Endothelial cell of umbilical vein (primary cell): ENCODE results near the gene DCPS. TPM values are rescaled to one million over a fixed set of nuclear protein-coding genes. Genes with fewer than 3 reads are reported as not detected.
"Not testable (repeated sequence)": the region's sequence is repeated elsewhere in the genome, so short reads cannot be mapped to it uniquely, and the experiment has no call there.

Source experiments
- BruUV-seq: library from RNA; stranded (reverse); fragments of 400-500 nt; replicated peaks from 2 replicates; lab custom pipeline; 2021; lab: Mats Ljungman, UMichigan
- CTCF ChIA-PET: fragments of 300-600, 350-600 bp; sonication (Branson Sonifier 250); formaldehyde crosslinking; loops from one replicate; lab custom pipeline; 2021; ENCODE audit warnings: antibody characterized with exemption, inconsistent platforms; lab: Charles Lee
- POLR2A ChIA-PET: fragments of 300-600, 350-600 bp; sonication (Branson Sonifier 250); formaldehyde crosslinking; loops from one replicate; lab custom pipeline; 2021; ENCODE audit warnings: antibody characterized with exemption, inconsistent platforms; lab: Charles Lee
- DNase-seq: peaks from one replicate; pipeline ENCODE4 v3.0.0-alpha.2; 2011; ENCODE audit warnings: low read depth, low spot score
- FAIRE-seq: peaks from 2 replicates; lab custom pipeline; 2011; peaks lifted over from hg19 to GRCh38; lab: Jason Lieb, UNC
- H2AFZ ChIP-seq: 2 replicates; pipeline ENCODE4 v1.6.0; 2012; ENCODE audit warnings: low read depth, low read length, control low read depth, inconsistent platforms
- H3K27ac ChIP-seq: 2 replicates; pipeline ENCODE4 v1.5.1; 2011; ENCODE audit warnings: low read depth, mild to moderate bottlenecking, control low read depth, low read length, moderate library complexity; ENCODE audit not compliant: insufficient read depth
- H3K27me3 ChIP-seq, 2 experiments: 2 replicates each; pipeline versions ENCODE4 v1.6.0 to v1.6.1; 2011; ENCODE audit warnings: low read length in 2 of 2, mixed read lengths in 1 of 2; ENCODE audit not compliant: control insufficient read depth in 2 of 2, insufficient read depth in 2 of 2
- H3K36me3 ChIP-seq, 2 experiments: 2 replicates in 1 of 2; 3 replicates in 1 of 2; pipeline ENCODE4 v1.5.1; 2011; ENCODE audit warnings: low read length in 2 of 2, mild to moderate bottlenecking in 1 of 2, moderate library complexity in 1 of 2; ENCODE audit not compliant: control insufficient read depth in 2 of 2, insufficient read depth in 2 of 2; ENCODE audit errors: extremely low read depth in 1 of 2
- H3K4me1 ChIP-seq: 3 replicates; pipeline ENCODE4 v1.5.1; 2011; ENCODE audit warnings: mild to moderate bottlenecking, low read length; ENCODE audit not compliant: control insufficient read depth, insufficient read depth; ENCODE audit errors: extremely low read depth
- H3K4me2 ChIP-seq: 2 replicates; pipeline ENCODE4 v1.6.1; 2011; ENCODE audit warnings: low read length, control low read depth, mixed read lengths; ENCODE audit not compliant: insufficient read depth
- H3K4me3 ChIP-seq, 3 experiments: fragments of 200-600 bp in 1 of 3; sonication (generic), shearing (Covaris generic) in 1 of 3; replicated peaks in 1 of 3; 2 replicates each; pipeline ENCODE4 v1.5.1; 2011 to 2016; ENCODE audit warnings: control low read depth in 3 of 3, low read length in 3 of 3, mild to moderate bottlenecking in 2 of 3, inconsistent platforms in 1 of 3, low read depth in 1 of 3, moderate library complexity in 1 of 3; ENCODE audit not compliant: insufficient read depth in 1 of 3
- H3K79me2 ChIP-seq: 2 replicates; pipeline ENCODE4 v1.6.0; 2012; ENCODE audit warnings: low read length, inconsistent platforms; ENCODE audit not compliant: control insufficient read depth, insufficient read depth
- H3K9ac ChIP-seq: replicated peaks from 2 replicates; pipeline ENCODE3; 2011; ENCODE audit warnings: low read length, control low read depth; ENCODE audit not compliant: insufficient read depth; ENCODE audit errors: extremely low read depth
- H3K9me1 ChIP-seq: replicated peaks from 3 replicates; pipeline ENCODE4 v1.6.0; 2011; ENCODE audit warnings: mild to moderate bottlenecking, low read length; ENCODE audit not compliant: control insufficient read depth, insufficient read depth; ENCODE audit errors: extremely low read depth
- H3K9me3 ChIP-seq: replicated peaks from 2 replicates; pipeline ENCODE4 v1.5.1; 2012; ENCODE audit warnings: low read length, inconsistent platforms; ENCODE audit not compliant: control insufficient read depth, insufficient read depth
- H4K20me1 ChIP-seq: replicated peaks from 2 replicates; pipeline ENCODE3; 2011; ENCODE audit warnings: mild to moderate bottlenecking, low read length; ENCODE audit not compliant: control insufficient read depth, insufficient read depth; ENCODE audit errors: extremely low read depth
- EZH2 ChIP-seq: IDR thresholded peaks from 2 replicates; pipeline ENCODE4 v1.6.1; 2012; ENCODE audit warnings: borderline replicate concordance, low read depth, mild to moderate bottlenecking, moderate library complexity, low read length, inconsistent platforms; ENCODE audit not compliant: severe bottlenecking
- FOS ChIP-seq: IDR thresholded peaks from 2 replicates; pipeline ENCODE4 v1.6.1; 2011; ENCODE audit warnings: mild to moderate bottlenecking, low read length, moderate library complexity, borderline replicate concordance; ENCODE audit not compliant: insufficient read depth
- GATA2 ChIP-seq: IDR thresholded peaks from 2 replicates; pipeline ENCODE4 v1.7.0; 2011; ENCODE audit warnings: low read depth, mild to moderate bottlenecking, moderate library complexity, mixed read lengths, low read length; ENCODE audit not compliant: insufficient read length, insufficient read depth
- JUN ChIP-seq: IDR thresholded peaks from 2 replicates; pipeline ENCODE4 v1.6.1; 2011; ENCODE audit warnings: borderline replicate concordance, low read depth; ENCODE audit not compliant: insufficient read length, insufficient read depth
- MYC ChIP-seq: IDR thresholded peaks from one replicate; pipeline ENCODE4 v1.6.1; 2011; ENCODE audit warnings: mild to moderate bottlenecking, low read depth, low read length
- POLR2A ChIP-seq: IDR thresholded peaks from 2 replicates; pipeline ENCODE4 v1.6.1; 2012; ENCODE audit warnings: low read depth, mild to moderate bottlenecking, control low read depth, low read length
- POLR2AphosphoS5 ChIP-seq: IDR thresholded peaks from 2 replicates; pipeline ENCODE4 v1.6.1; 2012; ENCODE audit warnings: low read depth, mild to moderate bottlenecking, control low read depth, low read length, moderate library complexity; ENCODE audit not compliant: insufficient read depth
- dilution Hi-C: fragments of 300-500 bp; cut with MboI; formaldehyde crosslinking; loops from one replicate; pipeline ENCODE4 v1.15.0; 2019; ENCODE audit warnings: low sequenced_read_pairs; ENCODE audit not compliant: extremely low pct_ligation_motif_present
- intact Hi-C: fragments of 100-400 bp; cut with micrococcal nuclease; formaldehyde crosslinking; loops from one replicate; pipeline ENCODE4 v1.10.0; 2022
- polyA plus RNA-seq, 4 experiments: library from polyadenylated mRNA; depleted of rRNA in 3 of 4; stranded (reverse) in 3 of 4; unstranded in 1 of 4; fragments of >200 nt; gene quantifications; 2 replicates each; pipeline versions ENCODE4 v1.2.1 to v1.2.3, GENCODE V29; 2011 to 2012; ENCODE audit warnings: missing spikeins in 1 of 4
- total RNA-seq: library from RNA; stranded (reverse); gene quantifications from 2 replicates; pipeline ENCODE4 v1.2.3, GENCODE V29; 2021
- TF ChIP-seq, protein P1 (sequence below), 2 donors: IDR thresholded peaks; 1 replicate in 1 of 2; 2 replicates in 1 of 2; pipeline ENCODE4 v1.5.1; 2011; ENCODE audit warnings: low read length in 2 of 2, mild to moderate bottlenecking in 2 of 2, moderate library complexity in 2 of 2, control low read depth in 1 of 2, inconsistent platforms in 1 of 2, low read depth in 1 of 2; ENCODE audit not compliant: insufficient read depth in 1 of 2; ENCODE audit errors: extremely low read depth in 1 of 2
- TF ChIP-seq, protein P2 (sequence below): IDR thresholded peaks from 2 replicates; pipeline ENCODE4 v1.6.1; 2011; ENCODE audit not compliant: insufficient read depth, insufficient read length

The DCPS gene
- total and polyA plus RNA-seq, 2 donors (not counting 3 experiments of a cell fraction or from before 2014, with no cell fraction given), result 19.6 to 36.0 TPM

DNA sequence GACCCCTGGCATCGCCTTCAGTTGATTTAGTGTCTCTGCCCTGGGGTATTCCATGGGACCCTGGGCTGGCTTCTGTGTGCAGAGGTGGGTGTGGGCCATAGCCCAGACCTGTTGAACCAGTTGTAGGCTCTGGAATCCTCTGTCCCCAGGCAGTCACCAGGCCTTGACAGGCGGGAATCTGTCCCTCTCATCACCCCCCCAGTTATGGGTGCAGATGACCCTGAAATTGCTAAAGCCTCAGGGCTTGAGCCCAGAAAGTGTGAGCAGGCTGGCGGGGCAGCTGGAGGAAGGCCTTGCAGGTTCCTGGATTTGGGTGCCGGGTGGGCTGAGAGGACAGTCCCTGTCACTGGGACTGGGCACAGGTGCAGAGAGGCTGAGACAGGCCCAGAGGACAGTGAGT lies 78.8 kb downstream of the DCPS start:
- intact Hi-C loops, POLR2A ChIA-PET, DNase-seq, H4K20me1 ChIP-seq, H3K27me3 ChIP-seq, H3K27ac ChIP-seq, dilution Hi-C loops, H3K9me1 ChIP-seq, H3K4me1 ChIP-seq, FAIRE-seq, CTCF ChIA-PET, H3K79me2 ChIP-seq, H3K36me3 ChIP-seq, H3K9me3 ChIP-seq, H3K4me2 ChIP-seq, BruUV-seq, H3K9ac ChIP-seq, H3K4me3 ChIP-seq, H2AFZ ChIP-seq: not testable (repeated sequence)

DNA sequence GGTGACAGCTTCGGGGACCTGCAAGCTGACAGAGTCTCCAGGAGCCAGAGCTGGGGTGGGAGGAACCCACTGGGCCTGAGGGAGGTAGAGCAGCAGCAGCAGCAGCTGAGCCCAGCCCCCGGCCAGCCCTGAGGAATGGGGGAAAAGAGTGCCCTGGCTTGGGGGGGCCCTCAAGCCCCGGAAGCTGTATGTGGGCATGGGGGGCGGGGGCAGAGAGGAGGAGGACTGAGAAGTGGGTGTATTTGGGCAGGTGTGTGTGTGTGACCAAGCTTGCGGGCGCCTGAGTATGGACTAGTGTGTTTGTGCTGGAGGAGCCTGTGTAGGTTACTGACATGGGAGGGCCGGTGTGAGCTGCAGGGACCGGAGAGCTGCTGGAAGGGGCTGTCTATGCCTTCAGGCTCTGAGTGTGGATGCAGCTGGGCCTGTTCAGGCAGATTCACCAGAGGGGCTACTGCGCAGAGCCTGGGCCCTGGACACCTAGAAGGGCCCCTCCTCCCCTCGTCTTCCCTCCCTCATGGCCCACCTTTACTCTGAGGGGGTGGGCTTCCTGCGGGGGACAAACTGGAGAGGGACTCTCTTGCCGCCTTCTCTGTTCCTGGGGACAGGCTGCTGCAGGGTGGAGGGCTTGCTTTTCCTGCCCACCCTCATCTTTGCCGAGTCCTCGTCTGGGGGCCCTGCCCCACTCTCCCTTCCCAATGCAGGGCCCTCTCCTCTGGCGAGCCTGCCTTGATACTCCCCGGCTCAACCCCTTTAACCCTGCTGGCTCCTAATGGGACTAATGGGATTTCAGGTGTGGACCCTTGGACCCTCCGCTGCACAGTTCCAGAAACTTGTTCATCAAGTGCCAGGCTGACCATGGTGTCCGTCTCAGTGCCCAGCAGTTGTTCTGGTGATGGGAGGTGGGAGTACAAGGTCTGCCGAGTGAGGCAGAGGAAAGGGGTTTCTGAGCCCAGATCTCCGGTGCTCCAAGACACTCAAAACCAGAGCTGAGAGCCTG lies 79.8 kb downstream of the DCPS start:
- H3K27me3 ChIP-seq, result no peaks in the 10 kb centered on the region
- FAIRE-seq, result no peak
- POLR2A ChIA-PET, result no interaction called here
- no peak overlapping the region for H3K9ac ChIP-seq
- DNase-seq, result no peak
- dilution Hi-C loops, result no loop called here
- no peak overlapping the region for H2AFZ ChIP-seq
- no peaks in the 10 kb centered on the region for H3K9me1 ChIP-seq
- CTCF ChIA-PET, result no interaction called here
- no peaks in the 10 kb centered on the region for H3K9me3 ChIP-seq
- no peak overlapping the region for H3K4me2 ChIP-seq
- no peak overlapping the region for H3K27ac ChIP-seq
- no TSS peak for BruUV-seq
- TF ChIP-seq, protein P1, sequence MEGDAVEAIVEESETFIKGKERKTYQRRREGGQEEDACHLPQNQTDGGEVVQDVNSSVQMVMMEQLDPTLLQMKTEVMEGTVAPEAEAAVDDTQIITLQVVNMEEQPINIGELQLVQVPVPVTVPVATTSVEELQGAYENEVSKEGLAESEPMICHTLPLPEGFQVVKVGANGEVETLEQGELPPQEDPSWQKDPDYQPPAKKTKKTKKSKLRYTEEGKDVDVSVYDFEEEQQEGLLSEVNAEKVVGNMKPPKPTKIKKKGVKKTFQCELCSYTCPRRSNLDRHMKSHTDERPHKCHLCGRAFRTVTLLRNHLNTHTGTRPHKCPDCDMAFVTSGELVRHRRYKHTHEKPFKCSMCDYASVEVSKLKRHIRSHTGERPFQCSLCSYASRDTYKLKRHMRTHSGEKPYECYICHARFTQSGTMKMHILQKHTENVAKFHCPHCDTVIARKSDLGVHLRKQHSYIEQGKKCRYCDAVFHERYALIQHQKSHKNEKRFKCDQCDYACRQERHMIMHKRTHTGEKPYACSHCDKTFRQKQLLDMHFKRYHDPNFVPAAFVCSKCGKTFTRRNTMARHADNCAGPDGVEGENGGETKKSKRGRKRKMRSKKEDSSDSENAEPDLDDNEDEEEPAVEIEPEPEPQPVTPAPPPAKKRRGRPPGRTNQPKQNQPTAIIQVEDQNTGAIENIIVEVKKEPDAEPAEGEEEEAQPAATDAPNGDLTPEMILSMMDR (IDR thresholded peaks at IDR 0.05; ENCODE audit: extremely low read depth in 1 of 2, insufficient read depth in 1 of 2, low read depth in 1 of 2, low read length in 2 of 2), result no peak
- TF ChIP-seq MYC, result no peak
- no peak for TF ChIP-seq JUN
- TF ChIP-seq POLR2A, result no peak
- TF ChIP-seq FOS, result no peak
- no peak for TF ChIP-seq POLR2AphosphoS5
- TF ChIP-seq EZH2, result no peak
- TF ChIP-seq GATA2, result no peak
- TF ChIP-seq, protein P2, sequence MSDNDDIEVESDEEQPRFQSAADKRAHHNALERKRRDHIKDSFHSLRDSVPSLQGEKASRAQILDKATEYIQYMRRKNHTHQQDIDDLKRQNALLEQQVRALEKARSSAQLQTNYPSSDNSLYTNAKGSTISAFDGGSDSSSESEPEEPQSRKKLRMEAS, result no peak
- intact Hi-C loops, result no loop called here
- no peaks in the 10 kb centered on the region for H3K4me1 ChIP-seq
- no peaks in the 10 kb centered on the region for H4K20me1 ChIP-seq
- no peaks in the 10 kb centered on the region for H3K36me3 ChIP-seq
- H3K79me2 ChIP-seq, result no peaks in the 10 kb centered on the region
- no peak overlapping the region for H3K4me3 ChIP-seq
